GM12878 (cell line): Measurements from ENCODE around the gene SCGN. TPM values are rescaled to one million over a fixed set of nuclear protein-coding genes. Genes with fewer than 3 reads are reported as not detected.

Source experiments
- ATAC-seq: fragments of 200-7000 bp; cut with Tn5 transposase; 3 replicates; pipeline ENCODE4 v1.9.1; 2020; ENCODE audit warnings: mild to moderate bottlenecking, moderate library complexity
- BruUV-seq: library from RNA; stranded (reverse); fragments of 400-500 nt; replicated peaks from 2 replicates; lab custom pipeline; 2021; lab: Mats Ljungman, UMichigan
- CTCF ChIA-PET: fragments of 300-600 bp; sonication (Branson Sonifier 250); formaldehyde crosslinking; extraction: SDS; loops from one replicate; lab custom pipeline; 2021; ENCODE audit warnings: inconsistent platforms; lab: Yijun Ruan, JAX
- POLR2A ChIA-PET: fragments of 350-600 bp; formaldehyde crosslinking; extraction: SDS; loops from one replicate; lab custom pipeline; 2021; ENCODE audit warnings: inconsistent platforms; lab: Charles Lee
- RAD21 ChIA-PET: fragments of 300-600 bp; sonication (Branson Sonifier 250); formaldehyde crosslinking; loops from one replicate; lab custom pipeline; 2023; ENCODE audit warnings: antibody characterized with exemption; ENCODE audit not compliant: unreplicated experiment; lab: Charles Lee
- SMC1A ChIA-PET: fragments of 300-600 bp; sonication (Branson Sonifier 250); formaldehyde crosslinking; loops from one replicate; lab custom pipeline; 2023; ENCODE audit not compliant: unreplicated experiment, uncharacterized antibody; lab: Charles Lee
- DNase-seq: peaks from one replicate; pipeline ENCODE4 v3.0.0-alpha.2; 2011; ENCODE audit warnings: low read depth, low spot score
- FAIRE-seq: peaks from 3 replicates; lab custom pipeline; 2011; peaks lifted over from hg19 to GRCh38; lab: Jason Lieb, UNC
- H2AFZ ChIP-seq: 2 replicates; pipeline ENCODE4 v1.6.0; 2011; ENCODE audit warnings: low read depth, low read length, control low read depth; ENCODE audit not compliant: control insufficient read depth
- H3K27ac ChIP-seq: 2 replicates; pipeline ENCODE4 v1.5.1; 2011; ENCODE audit warnings: control low read depth; ENCODE audit not compliant: control insufficient read depth, insufficient read depth
- H3K27me3 ChIP-seq, 2 experiments: replicated peaks in 1 of 2; 2 replicates each; pipeline versions ENCODE4 v1.6.0 to v1.6.1; 2011; ENCODE audit warnings: low read length in 1 of 2; ENCODE audit not compliant: control insufficient read depth in 2 of 2, insufficient read depth in 2 of 2
- H3K36me3 ChIP-seq, 2 experiments: 2 replicates each; pipeline ENCODE4 v1.5.1; 2011; ENCODE audit warnings: low read length in 1 of 2; ENCODE audit not compliant: control insufficient read depth in 2 of 2, insufficient read depth in 2 of 2
- H3K4me1 ChIP-seq: 2 replicates; pipeline ENCODE4 v1.6.1; 2011; ENCODE audit warnings: mild to moderate bottlenecking, low read length, moderate library complexity, mixed read lengths; ENCODE audit not compliant: control insufficient read depth, insufficient read depth
- H3K4me2 ChIP-seq: 2 replicates; pipeline ENCODE4 v1.6.0; 2011; ENCODE audit warnings: control low read depth; ENCODE audit not compliant: control insufficient read depth, insufficient read depth
- H3K4me3 ChIP-seq: fragments of 200-600 bp; sonication (generic); 2 replicates; pipeline ENCODE4 v1.5.1; 2016
- H3K79me2 ChIP-seq: 2 replicates; pipeline ENCODE4 v1.6.0; 2011; ENCODE audit warnings: low read length; ENCODE audit not compliant: control insufficient read depth, insufficient read depth
- H3K9ac ChIP-seq: 2 replicates; pipeline ENCODE4 v1.8.0; 2011; ENCODE audit warnings: low read length, control low read depth, mixed read lengths; ENCODE audit not compliant: control insufficient read depth, insufficient read depth
- H3K9me3 ChIP-seq: replicated peaks from 3 replicates; pipeline ENCODE4 v1.5.1; 2011; ENCODE audit warnings: mild to moderate bottlenecking, low read length; ENCODE audit not compliant: control insufficient read depth, insufficient read depth
- H4K20me1 ChIP-seq: 2 replicates; pipeline ENCODE4 v1.6.0; 2011; ENCODE audit not compliant: control insufficient read depth, insufficient read depth
- EGR1 ChIP-seq, 2 experiments: IDR thresholded peaks; 1 replicate in 1 of 2; 2 replicates in 1 of 2; pipeline ENCODE4 v1.6.1; 2011 to 2012; ENCODE audit warnings: low read depth in 2 of 2, low read length in 2 of 2, borderline replicate concordance in 1 of 2, mild to moderate bottlenecking in 1 of 2, moderate library complexity in 1 of 2
- RFX5 ChIP-seq: IDR thresholded peaks from 2 replicates; pipeline ENCODE4 v1.6.1; 2011; ENCODE audit warnings: low read depth, low read length, improper control_type of control experiment
- SMAD1 ChIP-seq: fragments of 450-650 bp; IDR thresholded peaks from 2 replicates; pipeline ENCODE4 v1.6.1; 2018; ENCODE audit warnings: mild to moderate bottlenecking, low read depth; ENCODE audit not compliant: partially characterized antibody
- TBL1XR1 ChIP-seq: IDR thresholded peaks from 2 replicates; pipeline ENCODE4 v1.6.1; 2012; ENCODE audit warnings: low read depth, low read length, improper control_type of control experiment
- ZNF207 ChIP-seq: fragments of 450-650 bp; IDR thresholded peaks from 2 replicates; pipeline ENCODE4 v1.6.1; 2014; ENCODE audit warnings: antibody characterized with exemption, mild to moderate bottlenecking, borderline replicate concordance
- WGBS: methylation state at CpG from one replicate; pipeline ENCODE4 v1.1.6; 2016; ENCODE audit warnings: low lambda C conversion rate; ENCODE audit not compliant: insufficient replicate concordance, insufficient coverage; ENCODE audit errors: missing lambda C conversion rate; 5-methylcytosine and 5-hydroxymethylcytosine counted together
- in situ Hi-C: fragments of 300-500 bp; cut with MboI; formaldehyde crosslinking; loops from 9 replicates; pipeline ENCODE4 v1.14.3; 2018; ENCODE audit warnings: mixed read lengths
- intact Hi-C: fragments of 100-400 bp; cut with micrococcal nuclease; formaldehyde crosslinking; loops from one replicate; pipeline ENCODE4 v1.14.2; 2022; ENCODE audit not compliant: unreplicated experiment
- polyA plus RNA-seq, 11 experiments: library from polyadenylated mRNA; depleted of rRNA in 4 of 11; unstranded in 6 of 11; stranded (reverse) in 5 of 11; fragments of >200 nt; fragmentation: Nextera tagmentation in 4 of 11; fragmentation: Illumina TruSeq in 1 of 11; extraction: Ambion mirVana in 4 of 11; extraction: Trizol in 1 of 11; gene quantifications; 1 replicate in 1 of 11; 2 replicates in 10 of 11; pipeline versions ENCODE4 v1.2.1 to v1.2.3, GENCODE V29; 2011 to 2016; ENCODE audit warnings: inconsistent platforms in 2 of 11, missing spikeins in 2 of 11, low read depth in 1 of 11
- total RNA-seq, 4 experiments: library from RNA; depleted of rRNA in 3 of 4; stranded (reverse); fragments of >200 nt in 3 of 4; fragmentation: Illumina TruSeq in 1 of 4; extraction: Trizol in 1 of 4; gene quantifications; 2 replicates each; pipeline versions ENCODE4 v1.2.1 to v1.2.3, GENCODE V29; 2013 to 2021
- TF ChIP-seq, protein P1 (sequence below), 3 experiments: IDR thresholded peaks in 2 of 3; conservative IDR thresholded peaks in 1 of 3; 2 replicates each; pipeline ENCODE4 v1.5.1; 2011; ENCODE audit warnings: low read depth in 3 of 3, low read length in 3 of 3, mild to moderate bottlenecking in 3 of 3, control low read depth in 2 of 3, moderate library complexity in 2 of 3, inconsistent platforms in 1 of 3, mixed read lengths in 1 of 3; ENCODE audit not compliant: control insufficient read depth in 2 of 3, insufficient read depth in 1 of 3; ENCODE audit errors: extremely low read depth in 1 of 3

The SCGN gene
- total and polyA plus RNA-seq, 10 of the 15 experiments (the other 5 are each of a cell fraction or from before 2014, with no cell fraction given): not detected

DNA sequence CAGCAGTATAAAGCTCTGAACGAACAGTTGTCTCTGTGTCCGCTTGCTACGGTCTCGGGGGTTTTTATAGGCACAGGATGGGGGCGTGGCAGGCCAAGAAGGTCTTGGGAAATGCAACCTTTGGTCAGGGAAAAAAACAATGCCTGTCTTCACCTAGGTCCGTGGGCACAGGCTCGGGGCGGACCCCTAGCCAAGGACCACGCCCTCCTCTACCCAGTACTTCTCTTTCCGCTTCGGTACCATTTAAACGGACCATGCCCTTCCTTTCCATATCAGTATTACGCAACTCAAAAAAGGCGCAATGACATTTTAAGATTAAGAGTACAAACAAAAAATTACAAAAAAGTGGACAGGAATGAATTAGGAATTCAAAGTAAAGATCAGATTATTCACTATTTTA is 58.3 kb downstream of the SCGN start:
- CTCF ChIA-PET: interaction anchor here (1.9 kb wide), 1 partner anchor 8 kb away, joined by 11 read pairs; no protein-coding TSS in a partner anchor
- in situ Hi-C loops (loop anchor here (10.0 kb wide), 1 partner anchor 485 kb away; no protein-coding TSS in a partner anchor), intact Hi-C loops (no loop called here)
- POLR2A ChIA-PET: no interaction called here
- Histone ChIP-seq H3K4me2 (no peak overlapping the region), H2AFZ (no peak overlapping the region), H3K4me3 (no peak overlapping the region), H3K9me3 (no peaks in the 10 kb centered on the region), H3K27ac (no peak overlapping the region), H4K20me1 (no peaks in the 10 kb centered on the region), H3K27me3 (no peaks in the 10 kb centered on the region), H3K9ac (no peak overlapping the region), H3K36me3 (no peaks in the 10 kb centered on the region), H3K79me2 (no peaks in the 10 kb centered on the region), H3K4me1 (no peaks in the 10 kb centered on the region)
- RAD21 ChIA-PET: no interaction called here
- WGBS: 35% methylated on average over 14 of the region's 14 CpGs
- DNase-seq: no peak
- FAIRE-seq: no peak
- no TSS peak for BruUV-seq
- no peak for ATAC-seq
- SMC1A ChIA-PET: no interaction called here
- TF ChIP-seq EGR1 (IDR thresholded peaks at IDR 0.05; ENCODE audit: borderline replicate concordance in 1 of 2, low read depth in 2 of 2, low read length in 2 of 2) (no peak), SMAD1 (no peak), TBL1XR1 (no peak), RFX5 (no peak), ZNF207 (no peak)
- TF ChIP-seq, protein P1, sequence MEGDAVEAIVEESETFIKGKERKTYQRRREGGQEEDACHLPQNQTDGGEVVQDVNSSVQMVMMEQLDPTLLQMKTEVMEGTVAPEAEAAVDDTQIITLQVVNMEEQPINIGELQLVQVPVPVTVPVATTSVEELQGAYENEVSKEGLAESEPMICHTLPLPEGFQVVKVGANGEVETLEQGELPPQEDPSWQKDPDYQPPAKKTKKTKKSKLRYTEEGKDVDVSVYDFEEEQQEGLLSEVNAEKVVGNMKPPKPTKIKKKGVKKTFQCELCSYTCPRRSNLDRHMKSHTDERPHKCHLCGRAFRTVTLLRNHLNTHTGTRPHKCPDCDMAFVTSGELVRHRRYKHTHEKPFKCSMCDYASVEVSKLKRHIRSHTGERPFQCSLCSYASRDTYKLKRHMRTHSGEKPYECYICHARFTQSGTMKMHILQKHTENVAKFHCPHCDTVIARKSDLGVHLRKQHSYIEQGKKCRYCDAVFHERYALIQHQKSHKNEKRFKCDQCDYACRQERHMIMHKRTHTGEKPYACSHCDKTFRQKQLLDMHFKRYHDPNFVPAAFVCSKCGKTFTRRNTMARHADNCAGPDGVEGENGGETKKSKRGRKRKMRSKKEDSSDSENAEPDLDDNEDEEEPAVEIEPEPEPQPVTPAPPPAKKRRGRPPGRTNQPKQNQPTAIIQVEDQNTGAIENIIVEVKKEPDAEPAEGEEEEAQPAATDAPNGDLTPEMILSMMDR (IDR thresholded peaks at IDR 0.05 in 2 of 3, conservative IDR thresholded peaks at IDR 0.05 in 1 of 3; ENCODE audit: control insufficient read depth in 2 of 3, extremely low read depth in 1 of 3, insufficient read depth in 1 of 3, low read depth in 3 of 3, low read length in 3 of 3): no peak
